ENCODE measurements around the gene COL8A1.

GRCh38 chr3:99712291-99712954 is 74.0 kb downstream of the COL8A1 start:
- no peak for TF ChIP-seq ZNF8 (CRISPR knock-in tag; IDR thresholded peaks at IDR 0.05)
- TF ChIP-seq ARNTL (CRISPR knock-in tag; IDR thresholded peaks at IDR 0.05; ENCODE audit: borderline replicate concordance, low read depth) = no peak
- TF ChIP-seq, protein P1, sequence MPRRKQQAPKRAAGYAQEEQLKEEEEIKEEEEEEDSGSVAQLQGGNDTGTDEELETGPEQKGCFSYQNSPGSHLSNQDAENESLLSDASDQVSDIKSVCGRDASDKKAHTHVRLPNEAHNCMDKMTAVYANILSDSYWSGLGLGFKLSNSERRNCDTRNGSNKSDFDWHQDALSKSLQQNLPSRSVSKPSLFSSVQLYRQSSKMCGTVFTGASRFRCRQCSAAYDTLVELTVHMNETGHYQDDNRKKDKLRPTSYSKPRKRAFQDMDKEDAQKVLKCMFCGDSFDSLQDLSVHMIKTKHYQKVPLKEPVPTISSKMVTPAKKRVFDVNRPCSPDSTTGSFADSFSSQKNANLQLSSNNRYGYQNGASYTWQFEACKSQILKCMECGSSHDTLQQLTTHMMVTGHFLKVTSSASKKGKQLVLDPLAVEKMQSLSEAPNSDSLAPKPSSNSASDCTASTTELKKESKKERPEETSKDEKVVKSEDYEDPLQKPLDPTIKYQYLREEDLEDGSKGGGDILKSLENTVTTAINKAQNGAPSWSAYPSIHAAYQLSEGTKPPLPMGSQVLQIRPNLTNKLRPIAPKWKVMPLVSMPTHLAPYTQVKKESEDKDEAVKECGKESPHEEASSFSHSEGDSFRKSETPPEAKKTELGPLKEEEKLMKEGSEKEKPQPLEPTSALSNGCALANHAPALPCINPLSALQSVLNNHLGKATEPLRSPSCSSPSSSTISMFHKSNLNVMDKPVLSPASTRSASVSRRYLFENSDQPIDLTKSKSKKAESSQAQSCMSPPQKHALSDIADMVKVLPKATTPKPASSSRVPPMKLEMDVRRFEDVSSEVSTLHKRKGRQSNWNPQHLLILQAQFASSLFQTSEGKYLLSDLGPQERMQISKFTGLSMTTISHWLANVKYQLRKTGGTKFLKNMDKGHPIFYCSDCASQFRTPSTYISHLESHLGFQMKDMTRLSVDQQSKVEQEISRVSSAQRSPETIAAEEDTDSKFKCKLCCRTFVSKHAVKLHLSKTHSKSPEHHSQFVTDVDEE (CRISPR knock-in tag; IDR thresholded peaks at IDR 0.05) = no peak
- TF ChIP-seq SNAI2 (CRISPR knock-in tag; IDR thresholded peaks at IDR 0.05) = no peak

Measured in SK-N-SH treated with all-trans-retinoic acid at 6 μM for 48 hours (cell line).